ENCODE data around the gene SCMH1. TPM values are rescaled to one million over a fixed set of nuclear protein-coding genes. Genes with fewer than 3 reads are reported as not detected.

The SCMH1 gene
- total and polyA plus RNA-seq, 2 of the 4 experiments (the other 2 are of a cell fraction), result 9.0 to 19.4 TPM

GRCh38 chr1:41044187-41044586 lies 197.9 kb downstream of the SCMH1 start:
- H3K4me3 ChIP-seq (ENCODE audit: insufficient read depth, low read depth, low read length), result no peak overlapping the region
- ATAC-seq (ENCODE audit: low read depth), result no peak
- H3K36me3 ChIP-seq (ENCODE audit: control insufficient read depth, insufficient read depth, low read length), result peaks cover 29% of the 10 kb centered on the region
- no peaks in the 10 kb centered on the region; a peak in 1 of 4 replicates for H3K79me1 ChIP-seq (ENCODE audit: low read depth in 1 of 2, low read length in 2 of 2)
- no peak overlapping the region for H3K18ac ChIP-seq (ENCODE audit: low read depth, low read length)
- no peak overlapping the region for H2BK120ac ChIP-seq (ENCODE audit: low read depth, low read length)
- BruUV-seq (replicated peaks), result no TSS peak
- H4K91ac ChIP-seq (ENCODE audit: insufficient read depth, low read depth, low read length), result no peak overlapping the region
- 100% methylated on average over 1 of the region's 2 CpGs; no CpG with 5 or more reads in 1 of the 2 experiments for WGBS, 2 experiments (ENCODE audit: extremely low coverage in 2 of 2, insufficient read length in 1 of 2)
- H2AK9ac ChIP-seq (replicated peaks; ENCODE audit: low read depth, low read length, poor library complexity), result no peak overlapping the region
- H4K5ac ChIP-seq (ENCODE audit: low read depth, low read length), result 0 out of 2 replicates have a peak overlapping the region, but pooled peaks have one; percentile 23
- H3K27me3 ChIP-seq (ENCODE audit: control insufficient read depth, insufficient read depth, low read length), result no peaks in the 10 kb centered on the region
- intact Hi-C loops (cut with micrococcal nuclease), result loop anchor here (1.0 to 5.0 kb wide), 2 partner anchors 15 to 193 kb away; no protein-coding TSS in a partner anchor
- H3K9ac ChIP-seq (ENCODE audit: low read depth, low read length), result no peak overlapping the region
- H3K27ac ChIP-seq (ENCODE audit: insufficient read depth, low read length), result no peak overlapping the region
- no peak overlapping the region for H2BK5ac ChIP-seq (ENCODE audit: low read depth, low read length, poor library complexity, severe bottlenecking)
- DNase-seq, result no peak
- POLR2A ChIA-PET (ENCODE audit: unreplicated experiment), result interaction anchor here (0.6 kb wide), 1 partner anchor 80 kb away, joined by 4 read pairs; no protein-coding TSS in a partner anchor
- H3K9me1 ChIP-seq (ENCODE audit: insufficient read depth, low read length), result 0 out of 2 replicates have a peak, but pooled peaks cover 4% of the 10 kb centered on the region
- no peak overlapping the region for H4K8ac ChIP-seq (ENCODE audit: low read depth in 2 of 2, low read length in 2 of 2)
- dilution Hi-C loops (cut with HindIII; ENCODE audit: low sequenced_read_pairs, unreplicated experiment), result no loop called here
- H3K4me2 ChIP-seq (ENCODE audit: low read depth, low read length), result no peak overlapping the region
- no peak overlapping the region for H3K56ac ChIP-seq (ENCODE audit: extremely low read depth, insufficient read depth, low read length)
- H3K9me3 ChIP-seq (ENCODE audit: control insufficient read depth, insufficient read depth, low read length), result no peaks in the 10 kb centered on the region
- TF ChIP-seq CTCF (conservative IDR thresholded peaks at IDR 0.05; ENCODE audit: low read depth, low read length), result no peak
- TF ChIP-seq MAFK (IDR thresholded peaks at IDR 0.05; ENCODE audit: low read depth, low read length), result no peak
- no peak for TF ChIP-seq BHLHE40 (IDR thresholded peaks at IDR 0.05; ENCODE audit: low read depth, low read length)
- TF ChIP-seq CHD1 (IDR thresholded peaks at IDR 0.05; ENCODE audit: low read depth, low read length), result no peak
- H2AFZ ChIP-seq (replicated peaks; ENCODE audit: low read length, poor library complexity), result no peak overlapping the region
- H2BK20ac ChIP-seq (ENCODE audit: low read depth, low read length), result no peak overlapping the region
- peaks cover 2% of the 10 kb centered on the region; the same call in 1 of the 2 replicates for H3K4me1 ChIP-seq (ENCODE audit: control insufficient read depth, insufficient read depth, low read length)
- no peaks in the 10 kb centered on the region for H4K20me1 ChIP-seq (ENCODE audit: insufficient read depth, low read length)
- CTCF ChIA-PET, result no interaction called here
- no peak overlapping the region for H3K23ac ChIP-seq (ENCODE audit: low read depth, low read length)
- H2AK5ac ChIP-seq (ENCODE audit: low read depth, low read length), result no peak overlapping the region
- in situ Hi-C loops (cut with MboI; ENCODE audit: low sequenced_read_pairs), result loop anchor here (25.0 kb wide), 1 partner anchor 368 kb away; no protein-coding TSS in a partner anchor
- no peak overlapping the region for H2BK15ac ChIP-seq (ENCODE audit: low read depth, low read length)
- H3K14ac ChIP-seq (replicated peaks; ENCODE audit: low read depth, low read length), result no peak overlapping the region; the same call in 1 of the 2 replicates
- H3K4ac ChIP-seq (ENCODE audit: low read depth, low read length), result no peak overlapping the region

All from IMR-90 (cell line).